ENCODE measurements around the gene CHD2. TPM values are rescaled to one million over a fixed set of nuclear protein-coding genes. Genes with fewer than 3 reads are reported as not detected.

The CHD2 gene
- total RNA-seq, 1 experiment from 2014 or later = 63.3 TPM

GRCh38 chr15:93034512-93034911 lies 134.4 kb downstream of the CHD2 start:
- Mint-ChIP-seq H3K9me3 (peaks cover 0 to 4% of the 10 kb centered on the region in 2 experiments; a peak in 1 of 5 replicates), H3K27me3 (ENCODE audit: low read depth) (peaks cover 7% of the 10 kb centered on the region), H3K4me3 (no peak overlapping the region), H3K4me1 (peaks cover 19 to 38% of the 10 kb centered on the region in 2 experiments), H3K36me3 (ENCODE audit: insufficient read depth in 1 of 3, low read depth in 3 of 3) (peaks cover under 1 to 2% (median 1%) of the 10 kb centered on the region in 3 experiments; a peak in 5 of 7 replicates), H3K27ac (no peak overlapping the region; a peak in 1 of 7 replicates)
- Histone ChIP-seq H4K5ac (ENCODE audit: insufficient read length, low read depth, low read length) (no peak overlapping the region), H3K4me1 (ENCODE audit: insufficient read depth, low read length) (no peaks in the 10 kb centered on the region), H4K8ac (replicated peaks; ENCODE audit: insufficient read length, low read depth, low read length) (no peak overlapping the region), H2AK5ac (ENCODE audit: insufficient read length, low read length) (no peak overlapping the region), H3T11ph (ENCODE audit: low read length) (no peak overlapping the region), H3K27me3 (ENCODE audit: insufficient read depth, low read length) (no peaks in the 10 kb centered on the region), H4K91ac (ENCODE audit: insufficient read length, low read depth, low read length) (no peak overlapping the region), H3K56ac (ENCODE audit: insufficient read length, low read depth, low read length) (no peak overlapping the region), H3K4me2 (ENCODE audit: insufficient read depth, insufficient read length, low read length) (no peak overlapping the region), H3K79me2 (ENCODE audit: insufficient read depth, low read length) (0 out of 2 replicates have a peak, but pooled peaks cover 1% of the 10 kb centered on the region), H2AFZ (ENCODE audit: low read length) (no peak overlapping the region), H3K23me2 (ENCODE audit: insufficient read length, low read depth, low read length, poor library complexity, severe bottlenecking) (no peaks in the 10 kb centered on the region), H2BK5ac (ENCODE audit: insufficient read length, low read length) (no peak overlapping the region), H3K4ac (ENCODE audit: low read depth, low read length) (no peak overlapping the region), H2BK20ac (ENCODE audit: low read depth, low read length, poor library complexity, severe bottlenecking) (no peak overlapping the region), H2BK15ac (ENCODE audit: low read depth, low read length) (no peak overlapping the region), H3K18ac (ENCODE audit: insufficient read length, low read depth, low read length) (no peak overlapping the region), H3K23ac (ENCODE audit: insufficient read length, low read depth, low read length) (no peak overlapping the region), H3K9me3 (ENCODE audit: control insufficient read depth, low read depth, low read length) (no peaks in the 10 kb centered on the region), H3K27ac (ENCODE audit: insufficient read length, low read depth, low read length) (no peak overlapping the region), H3K79me1 (ENCODE audit: insufficient read depth, low read depth, low read length, poor library complexity, severe bottlenecking) (no peaks in the 10 kb centered on the region), H3K14ac (ENCODE audit: insufficient read depth, low read length) (no peak overlapping the region), H2BK12ac (ENCODE audit: insufficient read length, low read depth, low read length) (no peak overlapping the region), H2BK120ac (ENCODE audit: low read depth, low read length, poor library complexity, severe bottlenecking) (no peak overlapping the region), H3K9ac (ENCODE audit: extremely low read depth, insufficient read length, low read length) (no peak overlapping the region), H4K20me1 (ENCODE audit: control insufficient read depth, insufficient read depth, insufficient read length) (no peaks in the 10 kb centered on the region)
- DNase-seq = no peak
- TF ChIP-seq CTCF (conservative IDR thresholded peaks at IDR 0.05) = no peak
- no CpG with 5 or more reads among the region's 7 CpGs for WGBS (ENCODE audit: extremely low coverage, insufficient read length, low lambda C conversion rate)

Measured in H9 (cell line).